Common myeloid progenitor, CD34-positive (primary cell): Measurements from ENCODE around the gene PNLIPRP2.

Experiments used
- CTCF ChIA-PET: fragments of 350-600 bp; sonication (Branson Sonifier 250); formaldehyde crosslinking; loops from one replicate; lab custom pipeline; 2021; ENCODE audit warnings: antibody characterized with exemption; lab: Charles Lee
- POLR2A ChIA-PET: fragments of 350-600 bp; sonication (Branson Sonifier 250); formaldehyde crosslinking; loops from one replicate; lab custom pipeline; 2021; ENCODE audit warnings: antibody characterized with exemption; lab: Charles Lee
- DNase-seq, 3 donors: peaks; one replicate each; pipeline versions ENCODE4 v3.0.0 to v3.0.0-alpha.2; 2013
- H3K27ac ChIP-seq, 2 experiments: 1 replicate in 1 of 2; 2 replicates in 1 of 2; pipeline ENCODE4 v1.7.0; 2013; ENCODE audit warnings: inconsistent platforms in 2 of 2, low read length in 2 of 2, mild to moderate bottlenecking in 2 of 2, low read depth in 1 of 2, moderate library complexity in 1 of 2; ENCODE audit not compliant: severe bottlenecking in 2 of 2, insufficient read depth in 1 of 2, poor library complexity in 1 of 2
- H3K27me3 ChIP-seq, 5 experiments: replicated peaks in 2 of 5; 1 replicate in 3 of 5; 2 replicates in 2 of 5; pipeline versions ENCODE4 v1.6.1 to v1.7.0; 2013; ENCODE audit warnings: low read length in 4 of 5, mild to moderate bottlenecking in 2 of 5, moderate library complexity in 2 of 5, inconsistent platforms in 1 of 5; ENCODE audit not compliant: insufficient read depth in 5 of 5, control insufficient read depth in 4 of 5
- H3K36me3 ChIP-seq, 4 experiments: 1 replicate in 2 of 4; 2 replicates in 2 of 4; pipeline versions ENCODE4 v1.6.1 to v1.7.0; 2013; ENCODE audit warnings: low read length in 3 of 4, control low read depth in 1 of 4, mild to moderate bottlenecking in 1 of 4; ENCODE audit not compliant: control insufficient read depth in 4 of 4, insufficient read depth in 4 of 4
- H3K4me1 ChIP-seq, 4 experiments: 1 replicate in 3 of 4; 2 replicates in 1 of 4; pipeline versions ENCODE4 v1.6.1 to v1.7.1; 2013; ENCODE audit warnings: low read length in 3 of 4, mild to moderate bottlenecking in 3 of 4, control low read depth in 1 of 4, inconsistent platforms in 1 of 4, moderate library complexity in 1 of 4; ENCODE audit not compliant: control insufficient read depth in 4 of 4, insufficient read depth in 4 of 4; ENCODE audit errors: control extremely low read depth in 1 of 4
- H3K4me3 ChIP-seq, 7 experiments: 1 replicate in 4 of 7; 2 replicates in 3 of 7; pipeline versions ENCODE4 v1.5.1 to v1.7.0; 2013; ENCODE audit warnings: mild to moderate bottlenecking in 7 of 7, low read length in 6 of 7, moderate library complexity in 6 of 7, inconsistent platforms in 2 of 7, low read depth in 2 of 7, control low read depth in 1 of 7; ENCODE audit not compliant: insufficient read depth in 4 of 7, control insufficient read depth in 1 of 7; ENCODE audit errors: extremely low read depth in 1 of 7
- H3K9me3 ChIP-seq, 5 experiments: 1 replicate in 4 of 5; 2 replicates in 1 of 5; pipeline versions ENCODE4 v1.6.1 to v1.7.1; 2013; ENCODE audit warnings: low read length in 4 of 5, mild to moderate bottlenecking in 2 of 5, inconsistent platforms in 1 of 5, low read depth in 1 of 5, moderate library complexity in 1 of 5; ENCODE audit not compliant: control insufficient read depth in 4 of 5, insufficient read depth in 2 of 5; ENCODE audit errors: control extremely low read depth in 1 of 5
- WGBS: methylation state at CpG from one replicate; pipeline ENCODE4 v1.1.5; 2013; ENCODE audit not compliant: insufficient coverage; 5-methylcytosine and 5-hydroxymethylcytosine counted together

Gene PNLIPRP2

GRCh38 chr10:116613471-116613870 is 7.3 kb upstream of the PNLIPRP2 start:
- H3K36me3 ChIP-seq, result no peaks in the 10 kb centered on the region
- no peak overlapping the region for H3K27ac ChIP-seq
- CTCF ChIA-PET, result no interaction called here
- WGBS, result 100% methylated on average over 2 of the region's 2 CpGs
- peaks cover 0 to 3% (median 0%) of the 10 kb centered on the region in 5 experiments for H3K9me3 ChIP-seq
- no peak overlapping the region for H3K4me3 ChIP-seq
- peaks cover 0 to 27% (median 8%) of the 10 kb centered on the region in 5 experiments for H3K27me3 ChIP-seq
- no peak for DNase-seq
- POLR2A ChIA-PET, result no interaction called here
- H3K4me1 ChIP-seq, result peaks cover 0 to 6% (median 0%) of the 10 kb centered on the region in 4 experiments

GRCh38 chr10:116614796-116615195 is 6.0 kb upstream of the PNLIPRP2 start:
- ChIA-PET POLR2A (no interaction called here), CTCF (interaction anchor here (1.4 kb wide), 1 partner anchor 8 kb away, joined by 3 read pairs; no protein-coding TSS in a partner anchor)
- H3K36me3 ChIP-seq, result no peaks in the 10 kb centered on the region
- WGBS, result 72% methylated on average over 2 of the region's 2 CpGs
- H3K27me3 ChIP-seq, result peaks cover 0 to 13% (median 5%) of the 10 kb centered on the region in 5 experiments
- H3K9me3 ChIP-seq, result no peaks in the 10 kb centered on the region
- no peak overlapping the region for H3K27ac ChIP-seq
- no peaks in the 10 kb centered on the region for H3K4me1 ChIP-seq
- DNase-seq, result no peak
- H3K4me3 ChIP-seq, result no peak overlapping the region

- Histone ChIP-seq H3K4me1 (no peaks in the 10 kb centered on the region), H3K9me3 (no peaks in the 10 kb centered on the region), H3K4me3 (no peak overlapping the region), H3K36me3 (no peaks in the 10 kb centered on the region), H3K27me3 (peaks cover 0 to 10% (median 5%) of the 10 kb centered on the region in 5 experiments), H3K27ac (no peak overlapping the region)
- POLR2A ChIA-PET, result no interaction called here
- 100% methylated on average over 1 of the region's 3 CpGs for WGBS
- CTCF ChIA-PET, result interaction anchor here (1.4 kb wide), 1 partner anchor 9 kb away, joined by 3 read pairs; no protein-coding TSS in a partner anchor
- DNase-seq, result no peak
Measured at GRCh38 chr10:116615199-116615776, 5.5 kb upstream of the PNLIPRP2 start.

- DNase-seq, result no peak
- Histone ChIP-seq H3K9me3 (no peaks in the 10 kb centered on the region), H3K4me3 (no peak overlapping the region), H3K27me3 (peaks cover 0 to 16% (median 4%) of the 10 kb centered on the region in 5 experiments), H3K36me3 (no peaks in the 10 kb centered on the region), H3K27ac (no peak overlapping the region), H3K4me1 (no peaks in the 10 kb centered on the region)
- ChIA-PET POLR2A (no interaction called here), CTCF (no interaction called here)
- WGBS, result 84% methylated on average over 7 of the region's 8 CpGs
Measured at GRCh38 chr10:116621476-116621875, 723 bp downstream of the PNLIPRP2 start.

GRCh38 chr10:116621934-116622655 is 1.3 kb downstream of the PNLIPRP2 start:
- CTCF ChIA-PET, result no interaction called here
- WGBS, result 94% methylated on average over 10 of the region's 11 CpGs

GRCh38 chr10:116625845-116626244 is 5.1 kb downstream of the PNLIPRP2 start:
- WGBS, result 98% methylated on average over 7 of the region's 7 CpGs
- POLR2A ChIA-PET, result no interaction called here
- peaks cover 0 to 3% (median 1%) of the 10 kb centered on the region in 4 experiments for H3K4me1 ChIP-seq
- H3K4me3 ChIP-seq, result no peak overlapping the region
- no peaks in the 10 kb centered on the region for H3K36me3 ChIP-seq
- CTCF ChIA-PET, result no interaction called here
- no peak overlapping the region for H3K27ac ChIP-seq
- DNase-seq, result no peak
- peaks cover 5 to 48% (median 9%) of the 10 kb centered on the region in 5 experiments for H3K27me3 ChIP-seq
- H3K9me3 ChIP-seq, result no peaks in the 10 kb centered on the region

More at GRCh38 chr10:116621934-116622655, 1.3 kb downstream of the PNLIPRP2 start:
- Histone ChIP-seq H3K9me3 (no peaks in the 10 kb centered on the region), H3K27ac (no peak overlapping the region), H3K27me3 (peaks cover 2 to 22% (median 5%) of the 10 kb centered on the region in 5 experiments), H3K36me3 (no peaks in the 10 kb centered on the region), H3K4me3 (no peak overlapping the region), H3K4me1 (no peaks in the 10 kb centered on the region)
- DNase-seq, result no peak
- POLR2A ChIA-PET, result no interaction called here

GRCh38 chr10:116626815-116627214 is 6.1 kb downstream of the PNLIPRP2 start:
- no peak overlapping the region for H3K4me3 ChIP-seq
- CTCF ChIA-PET, result interaction anchor here (1.3 kb wide), 1 partner anchor 21 kb away, joined by 3 read pairs; no protein-coding TSS in a partner anchor
- WGBS, result 91% methylated on average over 9 of the region's 9 CpGs

More at GRCh38 chr10:116626815-116627214, 6.1 kb downstream of the PNLIPRP2 start:
- POLR2A ChIA-PET, result no interaction called here
- Histone ChIP-seq H3K9me3 (no peaks in the 10 kb centered on the region), H3K36me3 (no peaks in the 10 kb centered on the region), H3K27me3 (peaks cover 5 to 49% (median 9%) of the 10 kb centered on the region in 5 experiments), H3K27ac (no peak overlapping the region), H3K4me1 (peaks cover 0 to 3% (median 1%) of the 10 kb centered on the region in 4 experiments)
- no peak for DNase-seq
